ENCODE data around the gene POFUT1. TPM values are rescaled to one million over a fixed set of nuclear protein-coding genes. Genes with fewer than 3 reads are reported as not detected.

The POFUT1 gene
- total RNA-seq, 1 donor from 2014 or later: 29.5 TPM

- H3K27ac Mint-ChIP-seq (ENCODE audit: unreplicated experiment): no peak overlapping the region
- no peaks in the 10 kb centered on the region for H3K9me3 Mint-ChIP-seq (ENCODE audit: unreplicated experiment)
- peaks cover 3% of the 10 kb centered on the region for H3K4me1 Mint-ChIP-seq (ENCODE audit: low read depth, unreplicated experiment)
- peaks cover 9% of the 10 kb centered on the region for H3K36me3 Mint-ChIP-seq (ENCODE audit: unreplicated experiment)
- DNase-seq: no peak
- H3K4me3 Mint-ChIP-seq (ENCODE audit: unreplicated experiment): no peak overlapping the region
- no peak for TF ChIP-seq CTCF (IDR thresholded peaks at IDR 0.05; ENCODE audit: partially characterized antibody, unreplicated experiment)
- peaks cover 5% of the 10 kb centered on the region for H3K27me3 Mint-ChIP-seq (ENCODE audit: unreplicated experiment)
Observed at GRCh38 chr20:32160341-32160740, 47.3 kb upstream of the POFUT1 start.

GRCh38 chr20:32162351-32162750 is 45.3 kb upstream of the POFUT1 start:
- no peak for TF ChIP-seq CTCF (IDR thresholded peaks at IDR 0.05; ENCODE audit: partially characterized antibody, unreplicated experiment)
- Mint-ChIP-seq H3K36me3 (ENCODE audit: unreplicated experiment) (peaks cover 12% of the 10 kb centered on the region), H3K4me1 (ENCODE audit: low read depth, unreplicated experiment) (no peaks in the 10 kb centered on the region), H3K9me3 (ENCODE audit: unreplicated experiment) (no peaks in the 10 kb centered on the region), H3K27ac (ENCODE audit: unreplicated experiment) (no peak overlapping the region), H3K27me3 (ENCODE audit: unreplicated experiment) (peaks cover 5% of the 10 kb centered on the region), H3K4me3 (ENCODE audit: unreplicated experiment) (no peak overlapping the region)
- DNase-seq: no peak

GRCh38 chr20:32163951-32164350 is 43.7 kb upstream of the POFUT1 start:
- TF ChIP-seq CTCF (IDR thresholded peaks at IDR 0.05; ENCODE audit: partially characterized antibody, unreplicated experiment): no peak
- Mint-ChIP-seq H3K36me3 (ENCODE audit: unreplicated experiment) (peaks cover 12% of the 10 kb centered on the region), H3K4me3 (ENCODE audit: unreplicated experiment) (no peak overlapping the region), H3K9me3 (ENCODE audit: unreplicated experiment) (no peaks in the 10 kb centered on the region), H3K4me1 (ENCODE audit: low read depth, unreplicated experiment) (peaks cover 7% of the 10 kb centered on the region), H3K27ac (ENCODE audit: unreplicated experiment) (no peak overlapping the region), H3K27me3 (ENCODE audit: unreplicated experiment) (peaks cover 5% of the 10 kb centered on the region)
- no peak for DNase-seq

- peaks cover 7% of the 10 kb centered on the region for H3K4me1 Mint-ChIP-seq (ENCODE audit: low read depth, unreplicated experiment)
- no peak for DNase-seq
- TF ChIP-seq CTCF (IDR thresholded peaks at IDR 0.05; ENCODE audit: partially characterized antibody, unreplicated experiment): no peak
- H3K36me3 Mint-ChIP-seq (ENCODE audit: unreplicated experiment): peaks cover 12% of the 10 kb centered on the region
- H3K27ac Mint-ChIP-seq (ENCODE audit: unreplicated experiment): peak overlapping the region; percentile 13
- no peaks in the 10 kb centered on the region for H3K9me3 Mint-ChIP-seq (ENCODE audit: unreplicated experiment)
- peaks cover 5% of the 10 kb centered on the region for H3K27me3 Mint-ChIP-seq (ENCODE audit: unreplicated experiment)
- H3K4me3 Mint-ChIP-seq (ENCODE audit: unreplicated experiment): no peak overlapping the region
Observed at GRCh38 chr20:32164984-32165735, 42.5 kb upstream of the POFUT1 start.

GRCh38 chr20:32165836-32166545 is 41.7 kb upstream of the POFUT1 start:
- H3K27ac Mint-ChIP-seq (ENCODE audit: unreplicated experiment): no peak overlapping the region
- peaks cover 3% of the 10 kb centered on the region for H3K27me3 Mint-ChIP-seq (ENCODE audit: unreplicated experiment)
- no peak for TF ChIP-seq CTCF (IDR thresholded peaks at IDR 0.05; ENCODE audit: partially characterized antibody, unreplicated experiment)
- H3K4me1 Mint-ChIP-seq (ENCODE audit: low read depth, unreplicated experiment): peaks cover 7% of the 10 kb centered on the region
- no peak overlapping the region for H3K4me3 Mint-ChIP-seq (ENCODE audit: unreplicated experiment)
- H3K9me3 Mint-ChIP-seq (ENCODE audit: unreplicated experiment): no peaks in the 10 kb centered on the region
- H3K36me3 Mint-ChIP-seq (ENCODE audit: unreplicated experiment): peaks cover 12% of the 10 kb centered on the region
- DNase-seq: no peak

Data from glutamatergic neuron (in vitro differentiated cells).